SIG-M5 (cell line): ENCODE measurements around the gene CNTNAP2.
"Not testable (repeated sequence)": the region's sequence is repeated elsewhere in the genome, so short reads cannot be mapped to it uniquely, and the experiment has no call there.

Experiments used
- DNase-seq: peaks from one replicate; lab custom pipeline; 2025; lab: John Stamatoyannopoulos, UW

Gene CNTNAP2

GRCh38 chr7:148265896-148266295 lies 2149.3 kb downstream of the CNTNAP2 start:
- no peak for DNase-seq

GRCh38 chr7:148266795-148267194 lies 2150.2 kb downstream of the CNTNAP2 start:
- DNase-seq = no peak

DNA sequence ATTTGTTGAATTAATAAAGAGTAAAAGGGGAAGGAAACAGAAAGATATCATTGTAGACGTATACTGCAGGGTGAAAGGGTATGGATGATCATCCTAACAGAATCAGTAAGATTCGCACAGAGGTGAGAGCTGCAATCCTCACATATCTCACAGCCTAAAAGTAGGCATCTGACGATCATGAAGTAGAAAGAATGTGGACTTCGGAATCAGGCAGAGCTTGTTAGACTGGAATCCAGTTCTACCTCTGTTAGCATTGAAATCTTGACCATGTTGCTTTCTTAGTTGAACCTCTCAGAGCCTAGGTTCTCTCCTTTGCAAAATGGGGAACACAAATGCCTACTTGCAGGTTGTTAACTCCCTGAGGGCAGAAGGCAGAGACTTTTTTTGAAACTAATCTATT lies 2154.0 kb downstream of the CNTNAP2 start:
- no peak for DNase-seq

DNA sequence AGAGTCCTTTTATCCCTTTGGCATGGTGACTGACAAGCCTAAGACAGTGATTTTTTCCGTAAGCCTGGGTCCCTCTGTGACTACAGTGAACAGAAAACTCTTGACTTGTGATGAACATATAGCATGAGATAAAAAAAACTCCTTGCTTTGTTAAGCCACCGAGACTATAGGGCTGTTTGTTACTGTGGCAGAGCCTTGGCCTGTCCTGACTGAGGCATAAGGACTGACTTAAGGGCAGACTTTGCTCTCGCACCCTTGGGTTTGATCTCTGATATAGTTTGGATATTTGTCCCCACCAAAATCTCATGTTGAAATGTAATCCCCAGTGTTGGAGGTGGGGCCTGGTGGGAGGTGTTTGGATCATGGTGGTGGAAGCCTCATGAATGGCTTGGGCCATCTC lies 2157.5 kb downstream of the CNTNAP2 start:
- DNase-seq = no peak

GRCh38 chr7:148275359-148275890 lies 2158.8 kb downstream of the CNTNAP2 start:
- DNase-seq = no peak

DNA sequence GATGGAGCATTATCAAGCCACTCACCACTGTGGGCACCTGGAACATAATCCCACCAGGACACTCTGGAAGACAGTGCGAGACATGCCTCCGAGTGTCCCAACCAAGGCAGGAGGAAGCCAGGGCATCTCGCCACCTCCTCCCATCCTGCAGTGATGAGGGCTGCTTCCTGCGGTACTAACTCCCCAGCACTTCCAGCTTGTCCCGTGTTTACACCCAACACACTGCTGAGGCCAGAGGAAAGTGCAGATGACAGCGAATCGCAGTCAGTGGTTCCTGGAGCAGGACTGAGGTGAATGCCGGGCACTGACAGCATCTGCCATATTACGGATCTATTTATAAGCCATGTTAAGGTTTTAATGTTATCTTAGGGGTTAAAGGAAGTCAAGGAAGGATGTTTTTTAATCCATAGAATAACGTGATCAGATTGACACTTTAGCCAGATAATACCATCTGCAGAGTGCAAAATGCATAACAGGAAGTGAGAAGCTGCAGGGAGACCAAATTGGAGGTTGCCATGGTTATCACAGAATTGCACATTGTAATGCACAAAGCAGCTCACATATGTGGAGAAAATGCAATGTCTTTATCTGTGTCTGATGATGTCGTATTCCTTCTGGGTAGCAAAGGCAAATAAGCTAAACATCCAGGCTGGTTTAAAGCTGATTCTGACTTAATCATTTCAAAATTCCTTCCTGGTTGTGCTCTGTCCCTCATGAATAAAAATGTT lies 2159.9 kb downstream of the CNTNAP2 start:
- DNase-seq = no peak

DNA sequence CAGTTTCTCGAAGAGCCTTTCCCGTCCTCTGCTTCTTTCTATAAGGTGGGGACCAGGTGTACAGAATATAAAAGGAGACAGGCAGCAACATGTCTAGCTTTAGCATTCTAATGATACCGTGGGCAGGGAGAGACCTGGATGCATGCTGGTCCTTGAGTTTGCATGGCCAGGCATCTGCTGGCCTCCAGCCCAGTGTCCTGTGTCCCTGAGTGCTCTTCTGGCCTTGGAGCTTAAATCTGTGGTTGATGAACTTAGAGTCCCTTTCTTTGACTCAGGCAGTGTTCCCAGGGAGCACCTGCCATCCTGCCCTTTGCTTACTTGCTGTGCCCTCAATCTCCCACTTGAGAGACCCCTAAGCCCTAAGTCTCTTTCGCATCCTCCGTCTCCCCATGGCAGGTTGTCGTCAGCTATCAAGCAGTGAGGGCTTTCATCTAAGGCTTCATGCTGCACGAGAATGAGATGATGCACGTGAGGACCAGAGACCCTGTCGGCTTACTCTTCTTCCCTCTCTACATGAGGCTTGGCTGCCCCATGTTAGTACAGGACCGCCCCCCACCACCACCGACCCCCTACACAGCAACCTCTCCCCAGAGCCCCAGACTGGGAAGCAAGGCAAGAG lies 2160.6 kb downstream of the CNTNAP2 start:
- DNase-seq = no peak

- no peak for DNase-seq
Observed at GRCh38 chr7:148286150-148286549, 2169.5 kb downstream of the CNTNAP2 start.

- no peak for DNase-seq
Observed at GRCh38 chr7:148287538-148287937, 2170.9 kb downstream of the CNTNAP2 start.

- DNase-seq = no peak
Observed at GRCh38 chr7:148288592-148289151, 2172.1 kb downstream of the CNTNAP2 start.

GRCh38 chr7:148289630-148290029 lies 2173.0 kb downstream of the CNTNAP2 start:
- DNase-seq = no peak

DNA sequence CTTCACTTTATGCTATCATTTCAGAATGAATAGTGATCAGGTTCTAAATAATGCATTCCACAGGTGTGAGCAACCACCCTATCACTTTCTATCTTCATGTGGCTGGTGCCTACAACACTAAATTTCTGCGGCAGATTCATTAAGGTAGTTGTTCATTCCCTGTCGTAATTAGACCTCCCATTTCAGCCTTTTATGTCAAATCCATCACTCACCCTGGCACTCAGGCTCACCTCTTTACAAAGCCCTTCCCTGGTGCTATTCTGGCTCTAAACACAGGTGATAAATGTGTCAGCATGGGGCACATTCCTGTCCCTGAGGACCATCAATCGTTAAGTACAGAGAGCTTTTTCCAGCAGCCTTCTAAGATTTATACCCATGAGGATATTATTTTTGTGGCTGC lies 2173.9 kb downstream of the CNTNAP2 start:
- DNase-seq = no peak

GRCh38 chr7:148291799-148292198 lies 2175.2 kb downstream of the CNTNAP2 start:
- DNase-seq = no peak

GRCh38 chr7:148296994-148297644 lies 2180.5 kb downstream of the CNTNAP2 start:
- no peak for DNase-seq

DNA sequence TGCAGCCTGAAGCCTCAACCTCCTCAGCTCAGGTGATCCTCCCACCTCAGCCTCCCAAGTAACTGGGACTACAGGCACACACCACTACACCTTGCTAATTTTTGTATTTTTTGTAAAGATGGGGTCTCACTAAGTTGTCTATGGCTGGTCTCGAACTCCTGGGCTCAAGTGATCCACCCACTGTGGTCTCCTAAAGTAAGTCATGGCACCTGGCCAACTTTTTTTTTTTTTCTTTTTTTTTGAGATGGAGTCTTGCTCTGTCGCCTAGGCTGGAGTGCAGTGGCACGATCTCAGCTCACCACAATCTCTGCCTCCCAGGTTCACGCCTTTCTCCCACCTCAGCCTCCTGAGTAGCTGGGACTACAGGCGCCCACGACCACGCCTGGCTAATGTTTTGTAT lies 2182.2 kb downstream of the CNTNAP2 start:
- not testable (repeated sequence) for DNase-seq

GRCh38 chr7:148299350-148300276 lies 2183.0 kb downstream of the CNTNAP2 start:
- DNase-seq = no peak

- not testable (repeated sequence) for DNase-seq
Observed at GRCh38 chr7:148302436-148302835, 2185.8 kb downstream of the CNTNAP2 start.

- no peak for DNase-seq
Observed at GRCh38 chr7:148303295-148304082, 2186.9 kb downstream of the CNTNAP2 start.

- DNase-seq = no peak
Observed at GRCh38 chr7:148304083-148304335, 2187.4 kb downstream of the CNTNAP2 start.

DNA sequence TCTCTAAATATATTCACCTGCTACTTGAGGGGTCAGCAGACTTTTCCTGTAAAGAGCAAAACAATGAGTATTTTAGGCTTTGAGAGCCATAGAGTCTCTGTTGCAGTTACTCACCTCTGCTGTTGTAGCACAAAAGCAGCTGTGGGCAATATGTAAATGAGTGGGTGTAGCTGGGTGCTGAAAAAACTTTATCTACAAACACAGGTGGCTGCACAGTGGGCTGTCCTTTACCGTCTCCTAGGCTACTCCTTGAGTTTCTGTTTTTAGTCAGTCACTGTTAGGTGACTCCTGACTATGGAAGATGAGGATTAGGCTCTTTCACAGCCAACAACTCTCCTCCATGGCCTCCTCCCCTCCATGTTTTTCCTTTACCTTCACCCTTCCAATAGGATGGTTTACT lies 2187.9 kb downstream of the CNTNAP2 start:
- no peak for DNase-seq

GRCh38 chr7:148306759-148307158 lies 2190.2 kb downstream of the CNTNAP2 start:
- DNase-seq = no peak
